Measurements from ENCODE around the gene MYL10.

MYL10 gene

GRCh38 chr7:101629171-101629570 is at the start of gene MYL10:
Gene MYL10, minus strand, starts transcription at chr7:101629296. Its CDS starts 178 bp downstream, at chr7:101629118.
- DNase-seq (ENCODE audit: low read depth): no peak

- DNase-seq (ENCODE audit: low read depth): peak; percentile 25
Observed at GRCh38 chr7:101678658-101679057, 49.6 kb upstream of the MYL10 start.

GRCh38 chr7:101677797-101678479 is 48.8 kb upstream of the MYL10 start:
- DNase-seq (ENCODE audit: low read depth): no peak

- no peak for DNase-seq (ENCODE audit: low read depth)
Observed at GRCh38 chr7:101677391-101677790, 48.3 kb upstream of the MYL10 start.

GRCh38 chr7:101676956-101677355 is 47.9 kb upstream of the MYL10 start:
- no peak for DNase-seq (ENCODE audit: low read depth)

GRCh38 chr7:101676062-101676598 is 47.0 kb upstream of the MYL10 start:
- no peak for DNase-seq (ENCODE audit: low read depth)

GRCh38 chr7:101674439-101674838 is 45.3 kb upstream of the MYL10 start:
- DNase-seq (ENCODE audit: low read depth): no peak

GRCh38 chr7:101673951-101674350 is 44.9 kb upstream of the MYL10 start:
- no peak for DNase-seq (ENCODE audit: low read depth)

GRCh38 chr7:101673315-101673714 is 44.2 kb upstream of the MYL10 start:
- DNase-seq (ENCODE audit: low read depth): no peak

GRCh38 chr7:101671371-101672356 is 42.6 kb upstream of the MYL10 start:
- DNase-seq (ENCODE audit: low read depth): no peak

- no peak for DNase-seq (ENCODE audit: low read depth)
Observed at GRCh38 chr7:101669307-101669706, 40.2 kb upstream of the MYL10 start.

- DNase-seq (ENCODE audit: low read depth): no peak
Observed at GRCh38 chr7:101668726-101669125, 39.6 kb upstream of the MYL10 start.

- DNase-seq (ENCODE audit: low read depth): no peak
Observed at GRCh38 chr7:101667920-101668319, 38.8 kb upstream of the MYL10 start.

- DNase-seq (ENCODE audit: low read depth): no peak
Observed at GRCh38 chr7:101667399-101667798, 38.3 kb upstream of the MYL10 start.

GRCh38 chr7:101666741-101667140 is 37.6 kb upstream of the MYL10 start:
- DNase-seq (ENCODE audit: low read depth): peak; percentile 24

- DNase-seq (ENCODE audit: low read depth): no peak
Observed at GRCh38 chr7:101666293-101666692, 37.2 kb upstream of the MYL10 start.

- DNase-seq (ENCODE audit: low read depth): no peak
Observed at GRCh38 chr7:101664893-101665471, 35.9 kb upstream of the MYL10 start.

GRCh38 chr7:101664436-101664835 is 35.3 kb upstream of the MYL10 start:
- no peak for DNase-seq (ENCODE audit: low read depth)

GRCh38 chr7:101663747-101664146 is 34.7 kb upstream of the MYL10 start:
- DNase-seq (ENCODE audit: low read depth): no peak

- no peak for DNase-seq (ENCODE audit: low read depth)
Observed at GRCh38 chr7:101662447-101662998, 33.4 kb upstream of the MYL10 start.

GRCh38 chr7:101659706-101660105 is 30.6 kb upstream of the MYL10 start:
- no peak for DNase-seq (ENCODE audit: low read depth)

GRCh38 chr7:101657171-101657570 is 28.1 kb upstream of the MYL10 start:
- no peak for DNase-seq (ENCODE audit: low read depth)
